ENCODE results near the gene DPH1.

Gene DPH1

DNA sequence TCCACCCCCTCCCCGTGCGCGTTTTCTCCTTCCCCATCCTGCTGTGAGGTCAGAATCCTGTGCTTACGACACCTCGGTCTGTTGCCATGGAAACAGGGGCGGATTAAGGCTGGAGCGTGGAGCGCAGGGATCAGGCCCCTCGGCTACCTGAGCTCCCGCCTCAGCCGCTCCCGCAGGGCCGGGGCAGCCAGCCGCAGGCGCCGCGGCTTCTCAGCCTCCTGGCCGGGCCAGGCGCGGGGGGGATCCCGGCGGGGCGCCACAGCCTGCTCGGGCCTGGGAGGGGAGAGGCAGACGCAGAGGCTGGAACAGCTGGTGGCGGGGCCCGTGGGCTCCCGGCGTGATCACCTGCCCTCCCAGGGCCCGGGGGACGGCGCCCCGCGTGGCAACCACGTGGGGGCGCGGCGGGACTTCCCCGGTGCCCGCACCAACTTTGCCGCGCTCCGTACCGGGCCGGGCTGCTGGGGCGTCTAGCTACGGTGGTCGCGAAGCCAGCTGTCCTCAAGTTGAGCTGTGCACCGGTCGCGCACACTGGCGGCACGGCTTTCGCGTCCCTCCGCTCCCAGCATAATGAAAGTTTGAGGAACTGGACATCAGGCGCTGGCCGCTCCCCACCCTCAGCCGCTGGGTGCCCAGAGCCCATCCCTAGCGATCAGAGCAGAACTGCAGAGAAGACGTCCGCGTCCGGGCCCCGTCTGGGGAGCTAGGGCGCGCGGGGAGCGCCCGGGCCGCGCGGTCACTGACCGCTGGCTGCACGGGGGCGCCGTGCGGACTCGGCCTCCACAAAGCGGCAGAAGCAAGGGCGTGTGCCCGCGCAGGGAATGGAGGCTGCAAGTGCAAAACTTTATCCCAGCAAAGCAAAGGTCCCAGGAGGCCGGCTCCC lies 6.0 kb upstream of the DPH1 start:
- Histone ChIP-seq H3K27me3 (ENCODE audit: insufficient read depth, low read length, poor library complexity, severe bottlenecking) (peaks cover 18% of the 10 kb centered on the region), H3K9me2 (replicated peaks; ENCODE audit: low read depth, low read length) (no peaks in the 10 kb centered on the region), H3K4me2 (ENCODE audit: low read depth, low read length, poor library complexity, severe bottlenecking) (peak overlapping the region; percentile 82), H3K9me3 (ENCODE audit: insufficient read depth, low read depth, low read length) (no peaks in the 10 kb centered on the region), H3K4me1 (ENCODE audit: insufficient read depth, low read length, poor library complexity, severe bottlenecking) (peaks cover 35% of the 10 kb centered on the region), H2AFZ (ENCODE audit: low read length) (no peak overlapping the region), H3K79me2 (ENCODE audit: insufficient read depth, low read length) (no peaks in the 10 kb centered on the region; the same call in 1 of the 2 replicates), H3K36me3 (ENCODE audit: insufficient read depth, low read length) (no peaks in the 10 kb centered on the region), H3F3A (ENCODE audit: low read depth) (no peaks in the 10 kb centered on the region), H3K9ac (ENCODE audit: low read depth, low read length, poor library complexity, severe bottlenecking) (peak overlapping the region; percentile 42), H4K20me1 (ENCODE audit: insufficient read depth, low read length, poor library complexity, severe bottlenecking) (no peaks in the 10 kb centered on the region), H3K4me3 (ENCODE audit: low read length, poor library complexity, severe bottlenecking) (peak overlapping the region; percentile 71)
- TF ChIP-seq EZH2phosphoT487 (IDR thresholded peaks at IDR 0.05; ENCODE audit: borderline replicate concordance) (no peak), CTCF (conservative IDR thresholded peaks at IDR 0.05; ENCODE audit: low read length) (no peak)

DNA sequence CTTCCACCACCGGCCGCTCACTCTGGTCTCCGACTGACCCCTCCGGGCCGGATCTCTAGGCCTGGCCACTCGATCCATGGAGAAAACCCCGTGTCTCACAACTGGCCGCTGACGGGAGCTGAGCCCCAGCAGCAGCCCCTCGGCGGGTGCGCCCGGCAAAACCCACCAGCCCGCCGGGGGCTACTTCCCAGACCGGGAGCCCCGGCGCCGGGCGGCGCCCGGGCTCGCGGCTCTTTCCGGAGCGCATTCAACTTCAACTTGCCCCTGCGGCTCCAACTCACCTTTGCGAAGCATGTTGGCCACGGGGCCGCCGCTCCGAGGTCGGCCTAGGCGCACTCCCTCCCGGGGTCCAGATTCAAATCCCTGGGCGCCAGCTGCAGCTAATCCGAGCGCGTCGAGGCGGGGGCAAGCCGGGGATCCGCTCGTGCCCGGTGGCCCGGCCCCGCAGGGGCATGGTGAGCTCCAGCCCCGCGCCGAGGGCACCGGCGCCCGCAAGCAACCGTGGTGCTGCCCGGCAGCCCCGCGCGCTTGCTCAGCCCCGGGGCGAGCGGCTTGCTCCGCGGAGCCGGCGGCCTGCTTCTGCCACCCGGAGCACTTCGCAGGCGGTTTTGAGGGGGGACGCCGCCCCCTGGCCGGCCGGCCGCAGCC lies 5.3 kb upstream of the DPH1 start:
- no peaks in the 10 kb centered on the region for H4K20me1 ChIP-seq (ENCODE audit: insufficient read depth, low read length, poor library complexity, severe bottlenecking)
- peaks cover 35% of the 10 kb centered on the region for H3K4me1 ChIP-seq (ENCODE audit: insufficient read depth, low read length, poor library complexity, severe bottlenecking)
- H3K36me3 ChIP-seq (ENCODE audit: insufficient read depth, low read length): no peaks in the 10 kb centered on the region
- no peak for TF ChIP-seq EZH2phosphoT487 (IDR thresholded peaks at IDR 0.05; ENCODE audit: borderline replicate concordance)
- no peak for TF ChIP-seq CTCF (conservative IDR thresholded peaks at IDR 0.05; ENCODE audit: low read length)
- no peaks in the 10 kb centered on the region for H3F3A ChIP-seq (ENCODE audit: low read depth)
- no peaks in the 10 kb centered on the region; the same call in 1 of the 2 replicates for H3K79me2 ChIP-seq (ENCODE audit: insufficient read depth, low read length)
- H3K4me3 ChIP-seq (ENCODE audit: low read length, poor library complexity, severe bottlenecking): peak overlapping the region; percentile 71
- H2AFZ ChIP-seq (ENCODE audit: low read length): peak overlapping the region; percentile 75
- H3K9ac ChIP-seq (ENCODE audit: low read depth, low read length, poor library complexity, severe bottlenecking): peak overlapping the region; percentile 42
- no peaks in the 10 kb centered on the region for H3K9me3 ChIP-seq (ENCODE audit: insufficient read depth, low read depth, low read length)
- no peaks in the 10 kb centered on the region for H3K9me2 ChIP-seq (replicated peaks; ENCODE audit: low read depth, low read length)
- H3K27me3 ChIP-seq (ENCODE audit: insufficient read depth, low read length, poor library complexity, severe bottlenecking): peaks cover 18% of the 10 kb centered on the region
- peak overlapping the region; percentile 82 for H3K4me2 ChIP-seq (ENCODE audit: low read depth, low read length, poor library complexity, severe bottlenecking)

DNA sequence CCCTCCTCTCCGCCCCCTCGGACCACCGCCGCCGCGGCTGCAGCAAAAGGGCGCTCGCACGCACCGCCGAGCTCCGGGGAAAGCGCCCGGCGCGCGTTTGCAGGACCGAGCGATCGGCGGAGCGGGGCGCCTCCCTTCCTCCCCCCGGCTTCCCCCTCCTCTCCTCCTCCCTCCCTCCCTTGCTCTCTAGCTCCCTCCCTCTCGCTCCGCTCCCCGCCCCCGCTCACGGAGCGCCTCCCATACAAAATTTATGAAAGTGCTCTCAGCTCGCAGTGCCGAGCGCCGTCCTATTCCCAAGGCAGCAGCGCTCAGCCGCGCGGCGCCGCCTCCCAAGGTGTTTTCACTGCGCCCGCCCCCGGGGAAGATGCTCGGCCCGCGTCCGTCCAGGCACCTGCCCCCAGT lies 4.7 kb upstream of the DPH1 start, which contains the start of gene RTN4RL1:
Gene RTN4RL1, minus strand, starts transcription at position 115 of the 402 bp plus-strand sequence. CDS start 469 bp downstream, outside the sequence.
- Histone ChIP-seq H3K36me3 (ENCODE audit: insufficient read depth, low read length) (no peaks in the 10 kb centered on the region), H3K4me3 (ENCODE audit: low read length, poor library complexity, severe bottlenecking) (peak within 1 kb of the TSS; percentile 71), H3K9me3 (ENCODE audit: insufficient read depth, low read depth, low read length) (no peaks in the 10 kb centered on the region), H3F3A (ENCODE audit: low read depth) (no peaks in the 10 kb centered on the region), H3K79me2 (ENCODE audit: insufficient read depth, low read length) (no peaks in the 10 kb centered on the region; the same call in 1 of the 2 replicates), H3K9me2 (replicated peaks; ENCODE audit: low read depth, low read length) (no peaks in the 10 kb centered on the region), H3K9ac (ENCODE audit: low read depth, low read length, poor library complexity, severe bottlenecking) (peak within 1 kb of the TSS; percentile 42), H2AFZ (ENCODE audit: low read length) (peak within 1 kb of the TSS; percentile 75), H3K27me3 (ENCODE audit: insufficient read depth, low read length, poor library complexity, severe bottlenecking) (peaks cover 18% of the 10 kb centered on the region), H3K4me2 (ENCODE audit: low read depth, low read length, poor library complexity, severe bottlenecking) (peak within 1 kb of the TSS; percentile 82), H3K4me1 (ENCODE audit: insufficient read depth, low read length, poor library complexity, severe bottlenecking) (peaks cover 32% of the 10 kb centered on the region), H4K20me1 (ENCODE audit: insufficient read depth, low read length, poor library complexity, severe bottlenecking) (no peaks in the 10 kb centered on the region)
- no peak for TF ChIP-seq EZH2phosphoT487 (IDR thresholded peaks at IDR 0.05; ENCODE audit: borderline replicate concordance)
- TF ChIP-seq CTCF (conservative IDR thresholded peaks at IDR 0.05; ENCODE audit: low read length): no peak
